Measurements from ENCODE around the gene NFE2L3.

Gene NFE2L3

GRCh38 chr7:26195182-26195581 lies 43.2 kb downstream of the NFE2L3 start:
- no peak for DNase-seq (ENCODE audit: low read depth)
- no peak overlapping the region for H3K4me3 ChIP-seq (ENCODE audit: low read depth, low read length)
- no peak for TF ChIP-seq CTCF (conservative IDR thresholded peaks at IDR 0.05; ENCODE audit: low read depth, low read length)

GRCh38 chr7:26195867-26196657 lies 44.1 kb downstream of the NFE2L3 start:
- H3K4me3 ChIP-seq (ENCODE audit: low read depth, low read length), result no peak overlapping the region
- TF ChIP-seq CTCF (conservative IDR thresholded peaks at IDR 0.05; ENCODE audit: low read depth, low read length), result no peak
- DNase-seq (ENCODE audit: low read depth), result no peak

GRCh38 chr7:26197153-26198115 lies 45.4 kb downstream of the NFE2L3 start:
- DNase-seq (ENCODE audit: low read depth), result no peak
- no peak for TF ChIP-seq CTCF (conservative IDR thresholded peaks at IDR 0.05; ENCODE audit: low read depth, low read length)
- H3K4me3 ChIP-seq (ENCODE audit: low read depth, low read length), result peak overlapping the region; percentile 98

GRCh38 chr7:26198133-26198780 lies 46.3 kb downstream of the NFE2L3 start:
- DNase-seq (ENCODE audit: low read depth), result no peak
- peak overlapping the region; percentile 98 for H3K4me3 ChIP-seq (ENCODE audit: low read depth, low read length)
- TF ChIP-seq CTCF (conservative IDR thresholded peaks at IDR 0.05; ENCODE audit: low read depth, low read length), result peak; percentile 58

GRCh38 chr7:26198781-26199169 lies 46.8 kb downstream of the NFE2L3 start:
- H3K4me3 ChIP-seq (ENCODE audit: low read depth, low read length), result peak overlapping the region; percentile 98
- no peak for DNase-seq (ENCODE audit: low read depth)
- TF ChIP-seq CTCF (conservative IDR thresholded peaks at IDR 0.05; ENCODE audit: low read depth, low read length), result no peak

GRCh38 chr7:26199301-26200037 lies 47.5 kb downstream of the NFE2L3 start:
- peak overlapping the region; percentile 98 for H3K4me3 ChIP-seq (ENCODE audit: low read depth, low read length)
- DNase-seq (ENCODE audit: low read depth), result no peak
- TF ChIP-seq CTCF (conservative IDR thresholded peaks at IDR 0.05; ENCODE audit: low read depth, low read length), result no peak

Data from choroid plexus epithelial cell (primary cell).